ENCODE data around the gene EREG.

Gene EREG

DNA sequence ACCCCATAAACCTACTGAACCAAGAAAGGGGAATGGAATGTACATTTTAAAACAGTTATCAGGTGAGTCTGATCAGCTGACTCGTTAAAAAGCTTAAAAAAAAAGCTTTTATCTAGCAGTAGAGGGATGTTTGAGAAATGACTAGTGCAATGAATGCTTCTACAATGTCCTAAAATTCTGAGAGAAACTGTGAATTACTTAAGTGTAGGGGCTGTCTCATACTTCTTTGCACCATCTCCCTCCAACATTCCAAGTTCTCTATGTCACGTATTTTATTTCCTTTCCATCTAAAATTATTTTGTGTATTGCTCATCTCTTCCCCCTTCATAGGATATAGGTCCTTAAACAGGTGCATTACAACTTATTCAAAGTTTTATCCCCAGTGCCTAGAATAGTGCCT lies 68.1 kb downstream of the EREG start:
- no peak for DNase-seq

GRCh38 chr4:74433541-74434172 lies 68.7 kb downstream of the EREG start:
- DNase-seq = no peak

DNA sequence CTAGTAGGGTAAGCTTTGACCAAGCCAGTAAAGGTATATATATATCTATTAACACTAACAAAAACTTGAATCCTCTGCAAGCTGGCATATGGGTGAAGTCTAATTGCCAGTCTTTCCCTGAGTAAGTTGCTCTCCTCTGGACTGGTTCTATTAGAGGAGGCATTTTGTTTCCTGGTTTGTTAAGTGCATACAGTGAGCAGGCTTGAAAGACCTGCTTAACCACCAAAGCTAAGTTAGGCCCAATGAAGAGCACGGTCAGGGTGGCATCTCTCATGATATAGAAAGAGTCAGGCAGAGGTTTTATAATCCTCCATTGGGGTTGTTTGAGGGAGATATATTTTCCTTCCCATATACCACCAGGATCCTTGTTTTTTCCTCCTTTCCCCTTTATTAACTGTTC lies 70.4 kb downstream of the EREG start:
- DNase-seq = no peak

GRCh38 chr4:74437866-74438265 lies 72.9 kb downstream of the EREG start:
- DNase-seq = no peak

All from activated CD4-positive, alpha-beta T cell treated with anti-CD3 and anti-CD28 coated beads for 1 hour (primary cell).